RPMI7951 (cell line): ENCODE data around the gene PHAF1. TPM values are rescaled to one million over a fixed set of nuclear protein-coding genes. Genes with fewer than 3 reads are reported as not detected.
"Not testable (repeated sequence)": the region's sequence is repeated elsewhere in the genome, so short reads cannot be mapped to it uniquely, and the experiment has no call there.

Experiments used
- DNase-seq: peaks from one replicate; pipeline ENCODE4 v3.0.0-alpha.2; 2012; ENCODE audit warnings: low read depth
- total RNA-seq: library from RNA; depleted of rRNA; stranded (reverse); fragments of >200 nt; shearing (Covaris generic); gene quantifications from 2 replicates; pipeline ENCODE4 v1.2.3, GENCODE V29; 2014

Gene PHAF1
- total RNA-seq, 1 experiment from 2014 or later = 18.0 TPM

- DNase-seq = no peak
Observed at GRCh38 chr16:67104845-67105244, 4.9 kb upstream of the PHAF1 start.

GRCh38 chr16:67105246-67105645, 4.5 kb upstream of the PHAF1 start:
- DNase-seq = no peak

GRCh38 chr16:67105881-67106280, 3.9 kb upstream of the PHAF1 start:
- DNase-seq = no peak

- no peak for DNase-seq
Observed at GRCh38 chr16:67108489-67108888, 1.3 kb upstream of the PHAF1 start.

GRCh38 chr16:67108931-67109406, 772 bp upstream of the PHAF1 start:
- DNase-seq = no peak

- DNase-seq = no peak
Observed at GRCh38 chr16:67111951-67112444, 2.3 kb downstream of the PHAF1 start.

- DNase-seq = no peak
Observed at GRCh38 chr16:67112591-67113399, 3.1 kb downstream of the PHAF1 start.

GRCh38 chr16:67114793-67115192, 5.1 kb downstream of the PHAF1 start:
- peak; percentile 41 for DNase-seq

GRCh38 chr16:67115639-67116038, 5.9 kb downstream of the PHAF1 start:
- peak; percentile 92 for DNase-seq

GRCh38 chr16:67116388-67117311, 6.9 kb downstream of the PHAF1 start:
- no peak for DNase-seq

- DNase-seq = no peak
Observed at GRCh38 chr16:67117716-67118115, 8.0 kb downstream of the PHAF1 start.

GRCh38 chr16:67120025-67120424, 10.3 kb downstream of the PHAF1 start:
- no peak for DNase-seq

- DNase-seq = not testable (repeated sequence)
Observed at GRCh38 chr16:67122799-67123198, 13.1 kb downstream of the PHAF1 start.

- DNase-seq = no peak
Observed at GRCh38 chr16:67128417-67128816, 18.7 kb downstream of the PHAF1 start.

- DNase-seq = no peak
Observed at GRCh38 chr16:67128887-67129286, 19.1 kb downstream of the PHAF1 start.

- no peak for DNase-seq
Observed at GRCh38 chr16:67129422-67129821, 19.7 kb downstream of the PHAF1 start.

- DNase-seq = no peak
Observed at GRCh38 chr16:67137605-67138004, 27.9 kb downstream of the PHAF1 start.

GRCh38 chr16:67141391-67141790, 31.6 kb downstream of the PHAF1 start:
- DNase-seq = no peak

GRCh38 chr16:67142342-67142741, 32.6 kb downstream of the PHAF1 start:
- no peak for DNase-seq

GRCh38 chr16:67144943-67145342, 35.2 kb downstream of the PHAF1 start:
- DNase-seq = no peak

- DNase-seq = no peak
Observed at GRCh38 chr16:67145746-67146145, 36.0 kb downstream of the PHAF1 start.
